Measurements from ENCODE around the gene MYG1. TPM values are rescaled to one million over a fixed set of nuclear protein-coding genes. Genes with fewer than 3 reads are reported as not detected.

Gene MYG1
- total and polyA plus RNA-seq, 2 of the 13 experiments (the other 11 are each of a cell fraction or from before 2014, with no cell fraction given): 38.6 to 58.0 TPM

GRCh38 chr12:53352331-53353256, 53.1 kb downstream of the MYG1 start (continued):
- TF ChIP-seq ZNF205 (CRISPR knock-in tag; IDR thresholded peaks at IDR 0.05) (0 out of 2 replicates have a peak, but pooled peaks have one; percentile 28), ZNF883 (CRISPR knock-in tag; IDR thresholded peaks at IDR 0.05; ENCODE audit: not compliant biosample characterization) (no peak), ZNF280B (CRISPR knock-in tag; IDR thresholded peaks at IDR 0.05; ENCODE audit: borderline replicate concordance) (no peak), FIP1L1 (IDR thresholded peaks at IDR 0.05; ENCODE audit: borderline replicate concordance, insufficient read depth, low read depth, low read length) (no peak), TAF1 (CRISPR knock-in tag; IDR thresholded peaks at IDR 0.05) (peak; percentile 18; the same call in 1 of the 2 replicates), RORA (CRISPR knock-in tag; IDR thresholded peaks at IDR 0.05) (no peak), ZNF790 (CRISPR knock-in tag; IDR thresholded peaks at IDR 0.05; ENCODE audit: borderline replicate concordance) (no peak), ERF (CRISPR knock-in tag; IDR thresholded peaks at IDR 0.05) (peak; percentile 54; the same call in 1 of the 2 replicates), POGZ (CRISPR knock-in tag; IDR thresholded peaks at IDR 0.05) (no peak), MYNN (CRISPR knock-in tag; IDR thresholded peaks at IDR 0.05; ENCODE audit: low read depth) (0 out of 2 replicates have a peak, but pooled peaks have one; percentile 45), ZNF207 (IDR thresholded peaks at IDR 0.05; ENCODE audit: borderline replicate concordance) (no peak), PCBP1 (IDR thresholded peaks at IDR 0.05; ENCODE audit: borderline replicate concordance, low read depth, low read length) (no peak), HDAC6 (IDR thresholded peaks at IDR 0.05; ENCODE audit: low read depth, low read length) (no peak), ZNF282 (IDR thresholded peaks at IDR 0.05; ENCODE audit: partially characterized antibody) (no peak), RBM39 (IDR thresholded peaks at IDR 0.05; ENCODE audit: low read depth, low read length, poor library complexity, severe bottlenecking) (no peak), THRA (CRISPR knock-in tag; IDR thresholded peaks at IDR 0.05; ENCODE audit: borderline replicate concordance) (no peak), MLXIP (CRISPR knock-in tag; IDR thresholded peaks at IDR 0.05; ENCODE audit: borderline replicate concordance) (no peak), HHEX (CRISPR knock-in tag; IDR thresholded peaks at IDR 0.05) (no peak), MLX (CRISPR knock-in tag; IDR thresholded peaks at IDR 0.05) (no peak), RBM22 (optimal IDR thresholded peaks at IDR 0.05; ENCODE audit: low read length) (no peak)

All from HepG2 (cell line).